Retinal pigment epithelial cell (primary cell): ENCODE results near the gene LRRTM4.
"Not testable (repeated sequence)": the region's sequence is repeated elsewhere in the genome, so short reads cannot be mapped to it uniquely, and the experiment has no call there.

ENCODE experiments used
- DNase-seq: peaks from one replicate; pipeline ENCODE4 v3.0.0-alpha.2; 2010; ENCODE audit warnings: low read depth
- H3K4me3 ChIP-seq: 2 replicates; pipeline ENCODE4 v1.5.1; 2011; ENCODE audit warnings: mild to moderate bottlenecking, low read length, control low read depth, moderate library complexity
- TF ChIP-seq, protein P1 (sequence below): conservative IDR thresholded peaks from 2 replicates; pipeline ENCODE4 v1.5.1; 2011; ENCODE audit warnings: low read depth, low read length, control low read depth, inconsistent platforms

LRRTM4 gene

DNA sequence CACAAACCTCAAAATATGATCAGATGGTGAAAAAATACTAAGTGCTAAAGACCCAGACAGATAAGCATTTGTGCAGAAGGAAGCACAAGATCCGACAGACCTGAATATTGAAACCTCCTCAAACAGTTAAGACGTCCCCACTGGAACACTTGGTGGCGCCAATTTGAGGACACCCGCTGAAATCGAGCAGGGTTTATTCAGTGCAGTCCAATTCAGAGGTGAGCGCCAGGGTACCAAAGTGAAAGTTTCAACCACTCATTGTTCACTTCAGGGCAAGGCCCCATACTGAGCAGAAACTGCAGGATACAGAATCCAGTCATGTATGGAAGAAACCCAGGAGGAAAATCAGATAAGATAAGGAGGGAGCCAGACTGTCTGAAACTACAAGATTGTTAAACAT lies 417.6 kb downstream of the LRRTM4 start:
- TF ChIP-seq, protein P1, sequence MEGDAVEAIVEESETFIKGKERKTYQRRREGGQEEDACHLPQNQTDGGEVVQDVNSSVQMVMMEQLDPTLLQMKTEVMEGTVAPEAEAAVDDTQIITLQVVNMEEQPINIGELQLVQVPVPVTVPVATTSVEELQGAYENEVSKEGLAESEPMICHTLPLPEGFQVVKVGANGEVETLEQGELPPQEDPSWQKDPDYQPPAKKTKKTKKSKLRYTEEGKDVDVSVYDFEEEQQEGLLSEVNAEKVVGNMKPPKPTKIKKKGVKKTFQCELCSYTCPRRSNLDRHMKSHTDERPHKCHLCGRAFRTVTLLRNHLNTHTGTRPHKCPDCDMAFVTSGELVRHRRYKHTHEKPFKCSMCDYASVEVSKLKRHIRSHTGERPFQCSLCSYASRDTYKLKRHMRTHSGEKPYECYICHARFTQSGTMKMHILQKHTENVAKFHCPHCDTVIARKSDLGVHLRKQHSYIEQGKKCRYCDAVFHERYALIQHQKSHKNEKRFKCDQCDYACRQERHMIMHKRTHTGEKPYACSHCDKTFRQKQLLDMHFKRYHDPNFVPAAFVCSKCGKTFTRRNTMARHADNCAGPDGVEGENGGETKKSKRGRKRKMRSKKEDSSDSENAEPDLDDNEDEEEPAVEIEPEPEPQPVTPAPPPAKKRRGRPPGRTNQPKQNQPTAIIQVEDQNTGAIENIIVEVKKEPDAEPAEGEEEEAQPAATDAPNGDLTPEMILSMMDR = no peak
- H3K4me3 ChIP-seq = no peak overlapping the region
- no peak for DNase-seq

DNA sequence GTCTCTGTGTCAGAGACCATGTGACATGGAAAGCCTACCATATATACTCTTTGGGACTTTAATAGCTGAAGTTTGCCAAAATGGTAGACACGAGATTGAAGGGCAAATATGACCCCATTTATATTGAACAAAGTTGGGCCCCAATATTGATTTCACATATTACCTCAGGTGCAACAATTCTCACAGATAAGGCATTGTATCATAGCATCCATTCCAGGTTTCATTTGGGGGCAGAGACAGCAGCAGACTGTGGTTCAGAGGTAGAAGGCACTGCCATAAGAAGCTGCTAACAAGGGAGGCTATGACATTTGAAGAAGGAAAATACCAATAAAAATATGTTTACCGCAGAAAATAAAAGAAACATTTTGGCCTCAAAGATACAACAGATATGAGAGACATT lies 419.2 kb downstream of the LRRTM4 start:
- H3K4me3 ChIP-seq = no peak overlapping the region
- TF ChIP-seq, protein P1 = no peak
- DNase-seq = no peak

DNA sequence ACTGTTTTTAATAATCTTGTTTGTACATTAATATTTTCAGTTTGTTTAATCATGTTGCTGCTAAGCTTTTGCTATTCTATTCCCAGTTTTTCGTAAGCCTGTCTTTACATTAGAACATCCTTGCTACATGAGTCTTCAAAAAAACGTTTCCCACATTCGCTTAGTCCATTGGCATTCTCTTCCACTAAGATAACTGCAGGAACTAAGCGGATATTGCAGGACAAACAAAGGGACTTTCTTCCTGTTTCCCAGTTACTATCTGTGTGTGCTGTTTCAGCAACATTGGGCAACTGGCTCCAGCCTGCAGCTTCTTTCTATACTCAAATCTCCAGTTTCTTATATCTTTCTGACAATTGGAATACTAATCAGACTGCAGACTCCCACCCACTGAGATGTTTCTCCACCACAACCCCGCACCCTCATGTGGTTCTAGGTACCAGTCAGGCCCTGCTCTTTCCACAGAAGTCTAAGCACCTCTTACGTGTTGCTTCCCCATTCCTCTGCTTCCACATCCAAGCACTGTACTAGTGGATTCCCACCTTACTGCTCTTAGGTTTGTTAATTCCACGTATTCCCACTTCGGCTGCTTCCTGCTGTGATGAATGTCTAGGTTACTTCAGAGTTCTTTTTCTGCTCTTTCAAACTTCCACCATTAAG lies 420.3 kb downstream of the LRRTM4 start:
- TF ChIP-seq, protein P1 = no peak
- no peak for DNase-seq
- H3K4me3 ChIP-seq = no peak overlapping the region

DNA sequence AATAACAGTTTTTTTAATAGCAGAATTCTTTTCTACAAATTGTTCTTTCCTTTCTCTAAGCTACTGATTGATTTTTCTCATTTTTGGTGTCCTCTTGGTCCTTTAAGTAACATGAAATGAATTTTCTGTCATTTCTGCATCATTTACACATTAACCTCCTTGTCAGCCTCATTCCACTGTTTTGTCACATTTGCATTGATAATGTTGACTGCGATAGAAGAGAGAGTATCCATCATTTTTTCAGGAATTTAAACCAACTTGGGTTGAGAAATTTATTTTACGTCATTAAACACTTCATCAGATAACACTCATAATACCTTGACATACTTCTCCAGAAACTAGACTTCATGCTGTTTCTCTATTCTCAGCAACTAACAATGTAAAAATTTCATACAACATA lies 422.2 kb downstream of the LRRTM4 start:
- DNase-seq = no peak
- no peak overlapping the region for H3K4me3 ChIP-seq
- TF ChIP-seq, protein P1 = no peak

DNA sequence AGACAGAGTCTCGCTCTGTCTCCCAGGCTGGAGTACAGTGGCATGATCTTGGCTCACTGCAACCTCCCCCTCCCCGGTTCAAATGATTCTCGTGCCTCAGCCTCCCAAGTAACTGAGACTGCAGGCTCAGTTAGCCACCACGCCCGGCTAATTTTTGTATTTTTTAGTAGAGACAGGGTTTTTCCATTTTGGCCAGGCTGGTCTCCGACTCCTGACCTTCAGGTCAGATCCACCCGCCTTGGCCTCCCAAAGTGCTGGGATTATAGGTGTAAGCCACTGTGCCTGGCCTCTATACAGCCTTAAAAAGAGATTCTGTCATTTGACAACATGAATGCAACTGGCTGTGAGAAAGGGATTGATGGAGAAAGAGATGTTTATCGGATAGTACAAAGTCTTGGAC lies 426.7 kb downstream of the LRRTM4 start:
- not testable (repeated sequence) for DNase-seq, H3K4me3 ChIP-seq

DNA sequence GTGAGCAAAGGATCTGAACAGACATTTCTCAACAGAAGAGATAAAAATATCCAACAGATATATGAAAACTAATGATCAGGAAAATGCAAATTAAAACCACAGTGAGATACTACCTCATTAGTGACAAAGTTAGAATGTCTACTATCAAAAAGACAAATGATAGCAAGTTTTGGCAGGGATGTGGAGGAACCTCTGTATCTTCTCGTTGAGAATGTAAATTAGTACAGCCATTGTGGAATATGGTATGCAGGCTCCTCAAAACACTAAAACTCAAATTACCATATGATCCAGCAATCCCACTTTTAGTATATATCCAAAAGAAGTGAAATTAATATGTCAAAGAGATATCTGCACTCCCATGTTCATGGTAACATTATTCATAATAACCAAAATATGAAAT lies 427.1 kb downstream of the LRRTM4 start:
- DNase-seq = no peak
- TF ChIP-seq, protein P1 = no peak
- H3K4me3 ChIP-seq = no peak overlapping the region

DNA sequence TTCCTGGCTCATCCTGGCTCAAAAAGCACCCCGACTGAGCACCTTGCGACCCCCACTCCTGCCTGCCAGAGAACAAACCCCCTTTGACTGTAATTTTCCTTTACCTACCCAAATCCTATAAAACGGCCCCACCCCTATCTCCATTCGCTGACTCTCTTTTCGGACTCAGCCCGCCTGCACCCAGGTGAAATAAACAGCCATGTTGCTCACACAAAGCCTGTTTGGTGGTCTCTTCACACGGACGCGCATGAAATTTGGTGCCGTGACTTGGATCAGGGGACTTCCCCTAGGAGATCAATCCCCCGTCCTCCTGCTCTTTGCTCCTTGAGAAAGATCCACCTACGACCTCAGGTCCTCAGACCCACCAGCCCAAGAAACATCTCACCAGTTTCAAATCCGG lies 433.8 kb downstream of the LRRTM4 start:
- not testable (repeated sequence) for DNase-seq, H3K4me3 ChIP-seq

DNA sequence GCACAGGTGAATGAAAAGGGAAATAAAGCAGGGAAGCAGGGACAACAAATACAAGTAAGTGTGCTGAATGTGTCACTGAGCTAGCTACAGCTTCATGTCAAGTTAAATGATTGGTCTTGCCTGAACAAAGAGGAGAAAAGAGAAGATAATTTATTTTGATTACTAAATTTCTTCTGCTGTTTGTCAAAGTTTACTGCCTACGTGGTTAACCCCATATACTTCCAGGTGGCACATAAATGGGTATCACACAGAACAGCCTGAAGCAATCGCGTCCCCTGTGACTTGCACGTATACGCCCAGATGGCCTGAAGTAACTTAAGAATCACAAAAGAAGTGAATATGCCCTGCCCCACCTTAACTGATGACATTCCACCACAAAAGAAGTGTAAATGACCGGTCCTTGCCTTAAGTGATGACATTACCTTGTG lies 434.2 kb downstream of the LRRTM4 start:
- TF ChIP-seq, protein P1 = no peak
- no peak overlapping the region for H3K4me3 ChIP-seq
- DNase-seq = no peak
